ENCODE measurements around the gene RAMP2.

GRCh38 chr17:42796066-42796758 is 35.2 kb downstream of the RAMP2 start:
- no peak for TF ChIP-seq CTCF (IDR thresholded peaks at IDR 0.05)
- TF ChIP-seq POLR2A (IDR thresholded peaks at IDR 0.05), result no peak

All from uterus (tissue), 2 donors.